ENCODE results near the gene CCNE1.

DNA sequence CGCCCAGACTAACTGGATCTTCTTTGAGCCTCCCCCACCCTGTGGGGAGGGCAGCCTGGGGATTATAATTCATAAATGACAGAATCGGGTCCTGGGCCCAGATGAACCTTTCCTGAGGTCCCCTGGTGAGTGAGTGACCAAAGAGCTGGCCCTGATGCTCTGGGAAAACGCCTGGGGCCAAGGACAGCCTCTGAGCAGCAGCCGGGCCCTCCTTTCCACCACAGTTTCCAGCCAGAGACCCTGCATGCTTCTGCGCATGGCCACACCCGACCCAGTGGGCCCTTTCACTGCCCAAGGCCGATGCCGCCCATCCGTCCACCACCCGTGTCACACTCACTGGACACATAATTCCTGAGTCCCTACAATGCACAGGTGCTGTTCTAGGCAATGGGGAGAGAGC is 43.6 kb upstream of the CCNE1 start:
- TF ChIP-seq POLR2A (IDR thresholded peaks at IDR 0.05; ENCODE audit: low read depth, low read length) (no peak), TAF1 (IDR thresholded peaks at IDR 0.05; ENCODE audit: low read depth, low read length) (no peak)

Data from GM12891 (cell line).